ENCODE data around the gene PGRMC2.

- TF ChIP-seq, protein P1, sequence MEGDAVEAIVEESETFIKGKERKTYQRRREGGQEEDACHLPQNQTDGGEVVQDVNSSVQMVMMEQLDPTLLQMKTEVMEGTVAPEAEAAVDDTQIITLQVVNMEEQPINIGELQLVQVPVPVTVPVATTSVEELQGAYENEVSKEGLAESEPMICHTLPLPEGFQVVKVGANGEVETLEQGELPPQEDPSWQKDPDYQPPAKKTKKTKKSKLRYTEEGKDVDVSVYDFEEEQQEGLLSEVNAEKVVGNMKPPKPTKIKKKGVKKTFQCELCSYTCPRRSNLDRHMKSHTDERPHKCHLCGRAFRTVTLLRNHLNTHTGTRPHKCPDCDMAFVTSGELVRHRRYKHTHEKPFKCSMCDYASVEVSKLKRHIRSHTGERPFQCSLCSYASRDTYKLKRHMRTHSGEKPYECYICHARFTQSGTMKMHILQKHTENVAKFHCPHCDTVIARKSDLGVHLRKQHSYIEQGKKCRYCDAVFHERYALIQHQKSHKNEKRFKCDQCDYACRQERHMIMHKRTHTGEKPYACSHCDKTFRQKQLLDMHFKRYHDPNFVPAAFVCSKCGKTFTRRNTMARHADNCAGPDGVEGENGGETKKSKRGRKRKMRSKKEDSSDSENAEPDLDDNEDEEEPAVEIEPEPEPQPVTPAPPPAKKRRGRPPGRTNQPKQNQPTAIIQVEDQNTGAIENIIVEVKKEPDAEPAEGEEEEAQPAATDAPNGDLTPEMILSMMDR (IDR thresholded peaks at IDR 0.05): no peak
- no peak for TF ChIP-seq EZH2 (IDR thresholded peaks at IDR 0.05; ENCODE audit: borderline replicate concordance, insufficient read depth, low read depth, low read length, poor library complexity, severe bottlenecking)
Observed at GRCh38 chr4:128241019-128241418, 46.6 kb downstream of the PGRMC2 start.

Measured in B cell (primary cell).